AG04449 (cell line): ENCODE results near the gene OR10D3.

ENCODE experiments used
- CTCF ChIA-PET: fragments of 350-600 bp; formaldehyde crosslinking; extraction: SDS; loops from one replicate; lab custom pipeline; 2021; ENCODE audit warnings: antibody characterized with exemption; lab: Yijun Ruan, JAX
- POLR2A ChIA-PET: fragments of 400-600, 350-600 bp; formaldehyde crosslinking; extraction: SDS; loops from one replicate; lab custom pipeline; 2020; ENCODE audit warnings: antibody characterized with exemption, inconsistent platforms; lab: Yijun Ruan, JAX
- DNase-seq: peaks from one replicate; pipeline ENCODE4 v3.0.0-alpha.2; 2010; ENCODE audit warnings: low read depth, low spot score
- H3K4me3 ChIP-seq: 2 replicates; pipeline ENCODE4 v1.5.1; 2011; ENCODE audit warnings: low read depth, mild to moderate bottlenecking, control low read depth, low read length
- TF ChIP-seq, protein P1 (sequence below): IDR thresholded peaks from one replicate; pipeline ENCODE4 v1.5.1; 2011; ENCODE audit warnings: mild to moderate bottlenecking, moderate library complexity, low read length, control low read depth, inconsistent platforms; ENCODE audit not compliant: insufficient read depth; ENCODE audit errors: missing control alignments

The OR10D3 gene

DNA sequence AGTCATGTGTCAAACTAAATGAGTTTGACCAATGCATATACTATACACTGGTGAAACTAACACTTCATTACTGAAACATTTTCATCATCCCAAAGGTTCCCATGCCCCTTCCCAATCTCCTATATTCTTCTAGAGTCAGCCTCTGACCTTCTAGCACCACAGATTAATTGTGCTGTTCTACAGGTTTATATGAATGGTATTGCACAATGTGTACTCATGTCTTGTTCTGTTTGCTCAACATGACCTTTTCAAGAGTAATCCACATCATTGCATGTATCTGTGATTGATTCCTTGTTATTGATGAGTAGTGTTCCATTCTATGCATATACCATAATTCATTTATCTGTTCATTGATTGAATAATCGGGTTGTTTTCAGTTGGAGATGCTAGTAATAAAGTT is 50.2 kb downstream of the OR10D3 start:
- CTCF ChIA-PET = no interaction called here
- POLR2A ChIA-PET = no interaction called here

More for the DNA sequence above, 50.2 kb downstream of the OR10D3 start:
- DNase-seq = no peak
- TF ChIP-seq, protein P1, sequence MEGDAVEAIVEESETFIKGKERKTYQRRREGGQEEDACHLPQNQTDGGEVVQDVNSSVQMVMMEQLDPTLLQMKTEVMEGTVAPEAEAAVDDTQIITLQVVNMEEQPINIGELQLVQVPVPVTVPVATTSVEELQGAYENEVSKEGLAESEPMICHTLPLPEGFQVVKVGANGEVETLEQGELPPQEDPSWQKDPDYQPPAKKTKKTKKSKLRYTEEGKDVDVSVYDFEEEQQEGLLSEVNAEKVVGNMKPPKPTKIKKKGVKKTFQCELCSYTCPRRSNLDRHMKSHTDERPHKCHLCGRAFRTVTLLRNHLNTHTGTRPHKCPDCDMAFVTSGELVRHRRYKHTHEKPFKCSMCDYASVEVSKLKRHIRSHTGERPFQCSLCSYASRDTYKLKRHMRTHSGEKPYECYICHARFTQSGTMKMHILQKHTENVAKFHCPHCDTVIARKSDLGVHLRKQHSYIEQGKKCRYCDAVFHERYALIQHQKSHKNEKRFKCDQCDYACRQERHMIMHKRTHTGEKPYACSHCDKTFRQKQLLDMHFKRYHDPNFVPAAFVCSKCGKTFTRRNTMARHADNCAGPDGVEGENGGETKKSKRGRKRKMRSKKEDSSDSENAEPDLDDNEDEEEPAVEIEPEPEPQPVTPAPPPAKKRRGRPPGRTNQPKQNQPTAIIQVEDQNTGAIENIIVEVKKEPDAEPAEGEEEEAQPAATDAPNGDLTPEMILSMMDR = no peak
- H3K4me3 ChIP-seq = no peak overlapping the region
